Hepatocyte (in vitro differentiated cells): ENCODE data around the gene SEPSECS. TPM values are rescaled to one million over a fixed set of nuclear protein-coding genes. Genes with fewer than 3 reads are reported as not detected.

ENCODE experiments used
- DNase-seq: peaks from one replicate; pipeline ENCODE4 v3.0.0-alpha.2; 2016; ENCODE audit warnings: low spot score
- H2AFZ ChIP-seq: fragments of 200-600 bp; sonication (generic); 2 replicates; pipeline ENCODE4 v1.6.0; 2016; ENCODE audit warnings: antibody characterized with exemption, mild to moderate bottlenecking
- H3K27ac ChIP-seq: fragments of 200-600 bp; sonication (generic); 2 replicates; pipeline ENCODE4 v1.5.1; 2016; ENCODE audit warnings: mild to moderate bottlenecking
- H3K27me3 ChIP-seq: fragments of 200-600 bp; sonication (generic); 2 replicates; pipeline ENCODE4 v1.6.1; 2016
- H3K36me3 ChIP-seq: fragments of 200-600 bp; sonication (generic); replicated peaks from 2 replicates; pipeline ENCODE4 v1.5.1; 2016; ENCODE audit warnings: low read depth; ENCODE audit not compliant: insufficient read depth
- H3K4me1 ChIP-seq: fragments of 200-600 bp; sonication (generic); 2 replicates; pipeline ENCODE4 v1.5.1; 2016; ENCODE audit warnings: mild to moderate bottlenecking, moderate library complexity; ENCODE audit not compliant: insufficient read depth
- H3K4me2 ChIP-seq: fragments of 200-600 bp; sonication (generic); 2 replicates; pipeline ENCODE4 v1.6.0; 2016
- H3K4me3 ChIP-seq: fragments of 200-600 bp; sonication (generic); 2 replicates; pipeline ENCODE4 v1.5.1; 2016; ENCODE audit warnings: mild to moderate bottlenecking
- H3K79me2 ChIP-seq: fragments of 200-600 bp; sonication (generic); 2 replicates; pipeline ENCODE4 v1.6.0; 2017; ENCODE audit warnings: mild to moderate bottlenecking
- H3K9me2 ChIP-seq: fragments of 200-600 bp; sonication (generic); replicated peaks from 2 replicates; pipeline ENCODE4 v1.6.0; 2017; ENCODE audit warnings: mild to moderate bottlenecking; ENCODE audit not compliant: insufficient read depth
- H3K9me3 ChIP-seq: fragments of 200-600 bp; sonication (generic); 2 replicates; pipeline ENCODE4 v1.5.1; 2016; ENCODE audit warnings: low read depth, mild to moderate bottlenecking
- H4K20me1 ChIP-seq: fragments of 200-600 bp; sonication (generic); 2 replicates; pipeline ENCODE4 v1.6.0; 2016; ENCODE audit warnings: mild to moderate bottlenecking; ENCODE audit not compliant: insufficient read depth, poor library complexity, severe bottlenecking
- EZH2 ChIP-seq: fragments of 200-600 bp; sonication (generic); IDR thresholded peaks from 2 replicates; pipeline ENCODE4 v1.6.1; 2016; ENCODE audit warnings: antibody characterized with exemption, mild to moderate bottlenecking, borderline replicate concordance
- EZH2phosphoT487 ChIP-seq: fragments of 200-600 bp; sonication (generic); IDR thresholded peaks from one replicate; pipeline ENCODE4 v1.6.1; 2018; ENCODE audit warnings: antibody characterized with exemption, mild to moderate bottlenecking, low read depth, moderate library complexity; ENCODE audit not compliant: unreplicated experiment, severe bottlenecking
- WGBS: methylation state at CpG from one replicate; pipeline ENCODE4 v1.1.6; 2016; ENCODE audit warnings: low lambda C conversion rate; ENCODE audit errors: missing lambda C conversion rate; 5-methylcytosine and 5-hydroxymethylcytosine counted together
- polyA plus RNA-seq: library from polyadenylated mRNA; unstranded; fragments of >200 nt; fragmentation: Nextera tagmentation; extraction: Ambion mirVana; gene quantifications from 2 replicates; pipeline ENCODE4 v1.2.1, GENCODE V29; 2016
- total RNA-seq: library from RNA; depleted of rRNA; stranded (reverse); fragments of >200 nt; gene quantifications from 2 replicates; pipeline ENCODE4 v1.2.3, GENCODE V29; 2014
- TF ChIP-seq, protein P1 (sequence below): fragments of 200-600 bp; sonication (generic); IDR thresholded peaks from 2 replicates; pipeline ENCODE4 v1.5.1; 2016; ENCODE audit warnings: antibody characterized with exemption, mild to moderate bottlenecking; ENCODE audit not compliant: poor library complexity

Gene SEPSECS
- total and polyA plus RNA-seq, 2 experiments from 2014 or later = 3.0 to 10.3 TPM

DNA sequence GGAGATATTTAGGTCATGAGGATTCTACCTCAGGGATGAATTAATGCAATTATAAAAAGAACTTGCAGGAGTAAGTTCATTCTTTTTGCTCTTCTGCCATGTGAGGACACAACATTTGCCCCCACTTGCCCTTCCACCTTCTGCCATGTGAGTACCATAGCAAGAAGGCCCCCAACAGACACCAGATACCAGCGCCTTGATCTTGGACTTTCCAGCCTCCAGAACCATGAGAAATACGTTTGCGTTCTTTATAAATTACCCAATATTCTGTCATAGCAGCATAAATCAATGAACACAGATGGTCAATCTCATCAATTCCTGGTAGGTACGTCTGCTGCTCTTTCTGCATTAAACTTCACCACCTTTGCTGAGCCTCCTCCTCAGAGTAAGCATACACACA, 5.7 kb upstream of the SEPSECS start:
- WGBS = 95% methylated on average over 4 of the region's 4 CpGs
- Histone ChIP-seq H3K36me3 (no peaks in the 10 kb centered on the region), H3K27ac (no peak overlapping the region)

DNA sequence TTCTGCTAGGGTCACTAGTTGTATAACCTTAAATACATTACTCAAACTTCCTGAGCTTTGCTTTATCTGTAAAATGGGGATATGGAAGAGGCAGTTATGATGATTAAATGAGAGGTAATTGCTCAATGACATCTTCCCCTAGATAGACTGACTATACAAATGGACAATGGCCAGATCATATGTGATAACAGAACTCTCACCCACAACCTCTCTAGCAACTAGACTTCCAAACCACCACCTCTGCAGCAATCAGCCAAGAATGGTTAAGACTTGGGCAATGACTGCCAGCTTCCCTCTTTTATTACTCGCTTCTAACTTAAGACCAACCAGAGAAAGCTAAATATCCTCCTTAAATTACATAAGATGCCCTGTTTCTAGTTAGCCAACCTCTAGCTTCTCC, 2.9 kb upstream of the SEPSECS start:
- H3K4me1 ChIP-seq = peaks cover 12% of the 10 kb centered on the region
- no peak overlapping the region for H3K27ac ChIP-seq
- no peak overlapping the region for H3K4me3 ChIP-seq
- peaks cover 18% of the 10 kb centered on the region for H3K79me2 ChIP-seq
- no peaks in the 10 kb centered on the region for H3K27me3 ChIP-seq
- no peak overlapping the region for H2AFZ ChIP-seq
- H4K20me1 ChIP-seq = no peaks in the 10 kb centered on the region
- WGBS = 96% methylated on average over 1 of the region's 1 CpG
- no peaks in the 10 kb centered on the region for H3K9me2 ChIP-seq
- TF ChIP-seq EZH2 = no peak
- TF ChIP-seq, protein P1, sequence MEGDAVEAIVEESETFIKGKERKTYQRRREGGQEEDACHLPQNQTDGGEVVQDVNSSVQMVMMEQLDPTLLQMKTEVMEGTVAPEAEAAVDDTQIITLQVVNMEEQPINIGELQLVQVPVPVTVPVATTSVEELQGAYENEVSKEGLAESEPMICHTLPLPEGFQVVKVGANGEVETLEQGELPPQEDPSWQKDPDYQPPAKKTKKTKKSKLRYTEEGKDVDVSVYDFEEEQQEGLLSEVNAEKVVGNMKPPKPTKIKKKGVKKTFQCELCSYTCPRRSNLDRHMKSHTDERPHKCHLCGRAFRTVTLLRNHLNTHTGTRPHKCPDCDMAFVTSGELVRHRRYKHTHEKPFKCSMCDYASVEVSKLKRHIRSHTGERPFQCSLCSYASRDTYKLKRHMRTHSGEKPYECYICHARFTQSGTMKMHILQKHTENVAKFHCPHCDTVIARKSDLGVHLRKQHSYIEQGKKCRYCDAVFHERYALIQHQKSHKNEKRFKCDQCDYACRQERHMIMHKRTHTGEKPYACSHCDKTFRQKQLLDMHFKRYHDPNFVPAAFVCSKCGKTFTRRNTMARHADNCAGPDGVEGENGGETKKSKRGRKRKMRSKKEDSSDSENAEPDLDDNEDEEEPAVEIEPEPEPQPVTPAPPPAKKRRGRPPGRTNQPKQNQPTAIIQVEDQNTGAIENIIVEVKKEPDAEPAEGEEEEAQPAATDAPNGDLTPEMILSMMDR = no peak
- TF ChIP-seq EZH2phosphoT487 = no peak
- no peak for DNase-seq
- no peak overlapping the region for H3K4me2 ChIP-seq
- H3K9me3 ChIP-seq = no peaks in the 10 kb centered on the region
- no peaks in the 10 kb centered on the region for H3K36me3 ChIP-seq

More for the DNA sequence above, 5.7 kb upstream of the SEPSECS start:
- TF ChIP-seq EZH2 = no peak
- H3K4me3 ChIP-seq = no peak overlapping the region
- no peak overlapping the region for H2AFZ ChIP-seq
- peaks cover 12% of the 10 kb centered on the region for H3K4me1 ChIP-seq
- H4K20me1 ChIP-seq = no peaks in the 10 kb centered on the region
- H3K27me3 ChIP-seq = no peaks in the 10 kb centered on the region
- no peak overlapping the region for H3K4me2 ChIP-seq
- no peaks in the 10 kb centered on the region for H3K9me2 ChIP-seq
- no peaks in the 10 kb centered on the region for H3K9me3 ChIP-seq
- peaks cover 15% of the 10 kb centered on the region for H3K79me2 ChIP-seq
- no peak for DNase-seq

DNA sequence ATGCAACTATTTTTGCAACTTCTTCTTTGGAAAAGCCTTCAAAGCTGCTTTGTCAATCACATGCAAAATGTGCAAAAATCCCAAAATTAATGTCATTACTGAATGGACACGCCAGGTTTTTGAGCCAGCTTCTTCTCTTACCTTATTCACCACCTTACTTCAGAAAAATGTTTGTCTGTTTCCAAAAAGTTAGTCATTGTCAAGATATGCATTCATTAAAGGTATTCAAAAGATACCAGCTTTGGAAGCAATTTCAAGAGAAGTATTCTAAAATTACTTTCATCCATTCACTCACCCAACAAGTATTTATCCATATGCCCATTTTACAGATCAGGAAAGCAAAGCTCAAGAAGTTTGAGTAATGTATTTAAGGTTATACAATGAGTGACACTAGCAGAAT, 2.3 kb upstream of the SEPSECS start:
- no peak overlapping the region for H3K4me3 ChIP-seq
- H3K79me2 ChIP-seq = peaks cover 18% of the 10 kb centered on the region
- no peaks in the 10 kb centered on the region for H3K27me3 ChIP-seq
- TF ChIP-seq, protein P1 = no peak
- TF ChIP-seq EZH2phosphoT487 = no peak
- no peaks in the 10 kb centered on the region for H3K36me3 ChIP-seq
- H3K4me1 ChIP-seq = peaks cover 12% of the 10 kb centered on the region
- H3K4me2 ChIP-seq = peak overlapping the region; percentile 84
- no peak overlapping the region for H2AFZ ChIP-seq
- H4K20me1 ChIP-seq = no peaks in the 10 kb centered on the region
- H3K9me2 ChIP-seq = no peaks in the 10 kb centered on the region
- WGBS = 91% methylated on average over 1 of the region's 1 CpG
- H3K9me3 ChIP-seq = no peaks in the 10 kb centered on the region
- no peak for DNase-seq
- no peak overlapping the region for H3K27ac ChIP-seq

DNA sequence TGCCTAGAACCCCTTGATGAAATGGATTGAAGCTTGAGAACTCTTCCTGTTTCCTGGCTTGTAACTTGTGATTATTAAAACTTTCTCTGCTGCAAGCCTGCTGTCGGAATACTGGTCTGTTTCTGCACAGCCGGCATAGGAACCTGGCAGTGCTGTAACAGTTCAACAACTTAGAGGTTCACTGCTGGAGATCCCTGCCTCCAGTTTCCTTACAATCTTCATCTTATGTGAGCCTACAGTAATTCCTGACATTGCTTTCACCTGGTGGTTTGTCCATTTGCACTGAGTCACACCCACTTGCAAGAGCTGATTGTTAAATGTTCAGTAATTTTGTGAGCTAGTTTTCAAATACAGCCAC, 1.3 kb upstream of the SEPSECS start:
- Histone ChIP-seq H3K4me2 (peak overlapping the region; percentile 84), H4K20me1 (no peaks in the 10 kb centered on the region), H3K4me3 (peak overlapping the region; percentile 36), H2AFZ (peak overlapping the region; percentile 36), H3K9me2 (no peaks in the 10 kb centered on the region), H3K27ac (peak overlapping the region; percentile 89), H3K79me2 (peaks cover 18% of the 10 kb centered on the region), H3K36me3 (no peaks in the 10 kb centered on the region), H3K4me1 (peaks cover 12% of the 10 kb centered on the region), H3K9me3 (no peaks in the 10 kb centered on the region), H3K27me3 (no peaks in the 10 kb centered on the region)
- peak; percentile 30 for DNase-seq
- TF ChIP-seq, protein P1 = no peak
- TF ChIP-seq EZH2 = no peak
- TF ChIP-seq EZH2phosphoT487 = no peak
- 22% methylated on average over 2 of the region's 2 CpGs for WGBS
